GM18867 (cell line): ENCODE data around the gene PRUNE2.
"Not testable (repeated sequence)": the region's sequence is repeated elsewhere in the genome, so short reads cannot be mapped to it uniquely, and the experiment has no call there.

Experiments used
- ATAC-seq: cut with Tn5 transposase; IDR thresholded peaks from one replicate; pipeline ENCODE4 v1.9.1; 2021; ENCODE audit warnings: mild to moderate bottlenecking, moderate library complexity; ENCODE audit not compliant: unreplicated experiment

The PRUNE2 gene

GRCh38 chr9:76905791-76906646 is at the start of gene PRUNE2:
Gene PRUNE2 (minus strand): TSS chr9:76906114. CDS start chr9:76905963, 151 bp downstream.
- no peak for ATAC-seq

- ATAC-seq, result not testable (repeated sequence)
Measured at GRCh38 chr9:76955406-76955805, 49.5 kb upstream of the PRUNE2 start.

- ATAC-seq, result no peak
Measured at GRCh38 chr9:76949865-76950264, 44.0 kb upstream of the PRUNE2 start.

GRCh38 chr9:76944011-76944410 is 38.1 kb upstream of the PRUNE2 start:
- ATAC-seq, result no peak

GRCh38 chr9:76943054-76943453 is 37.1 kb upstream of the PRUNE2 start:
- ATAC-seq, result no peak

- ATAC-seq, result no peak
Measured at GRCh38 chr9:76932757-76933156, 26.8 kb upstream of the PRUNE2 start.

- no peak for ATAC-seq
Measured at GRCh38 chr9:76932265-76932664, 26.4 kb upstream of the PRUNE2 start.

- ATAC-seq, result no peak
Measured at GRCh38 chr9:76927540-76928240, 21.8 kb upstream of the PRUNE2 start.

- no peak for ATAC-seq
Measured at GRCh38 chr9:76926846-76927245, 20.9 kb upstream of the PRUNE2 start.

GRCh38 chr9:76926324-76926741 is 20.4 kb upstream of the PRUNE2 start:
- no peak for ATAC-seq

GRCh38 chr9:76921165-76921564 is 15.3 kb upstream of the PRUNE2 start:
- no peak for ATAC-seq

- ATAC-seq, result no peak
Measured at GRCh38 chr9:76917299-76917698, 11.4 kb upstream of the PRUNE2 start.

GRCh38 chr9:76916231-76916630 is 10.3 kb upstream of the PRUNE2 start:
- no peak for ATAC-seq

GRCh38 chr9:76913467-76913866 is 7.6 kb upstream of the PRUNE2 start:
- ATAC-seq, result no peak

GRCh38 chr9:76912636-76913275 is 6.8 kb upstream of the PRUNE2 start:
- ATAC-seq, result peak; percentile 71

- ATAC-seq, result no peak
Measured at GRCh38 chr9:76911971-76912370, 6.1 kb upstream of the PRUNE2 start.

- ATAC-seq, result no peak
Measured at GRCh38 chr9:76910861-76911260, 4.9 kb upstream of the PRUNE2 start.

- no peak for ATAC-seq
Measured at GRCh38 chr9:76906647-76906975, 697 bp upstream of the PRUNE2 start.

GRCh38 chr9:76904661-76905457 is 1.1 kb downstream of the PRUNE2 start:
- no peak for ATAC-seq

GRCh38 chr9:76902395-76902794 is 3.5 kb downstream of the PRUNE2 start:
- no peak for ATAC-seq

GRCh38 chr9:76901801-76902200 is 4.1 kb downstream of the PRUNE2 start:
- no peak for ATAC-seq
